ENCODE data around the gene WDR20. TPM values are rescaled to one million over a fixed set of nuclear protein-coding genes. Genes with fewer than 3 reads are reported as not detected.
A peak's percentile ranks its signal among the peaks of the same experiment; 100 is the strongest.
"Not testable (repeated sequence)": the region's sequence is repeated elsewhere in the genome, so short reads cannot be mapped to it uniquely, and the experiment has no call there.

Gene WDR20
- total RNA-seq, 3 donors from 2014 or later (not counting 1 experiment from before 2014, with no cell fraction given) = 55.5 to 66.7 (median 62.2) TPM

GRCh38 chr14:102170061-102170460 lies 30.4 kb downstream of the WDR20 start:
- Mint-ChIP-seq H3K36me3 (no peaks in the 10 kb centered on the region), H3K4me1 (peaks cover 46 to 49% of the 10 kb centered on the region in 2 donors), H3K27ac (no peak overlapping the region), H3K4me3 (no peak overlapping the region), H3K27me3 (ENCODE audit: low read depth in 2 of 2) (no peaks in the 10 kb centered on the region), H3K9me3 (no peaks in the 10 kb centered on the region)
- no peaks in the 10 kb centered on the region for H3K27me3 ChIP-seq (ENCODE audit: control insufficient read depth, insufficient read depth, low read length)
- intact Hi-C loops (cut with micrococcal nuclease) = no loop called here
- no peak for TF ChIP-seq CTCF (IDR thresholded peaks at IDR 0.05)
- no peaks in the 10 kb centered on the region for H3K4me1 ChIP-seq (ENCODE audit: control insufficient read depth, insufficient read depth, low read length)
- WGBS (ENCODE audit: insufficient coverage) = 100% methylated on average over 1 of the region's 3 CpGs
- no peak overlapping the region for H3K4me3 ChIP-seq (ENCODE audit: low read length)
- ATAC-seq = no peak
- H3K9me3 ChIP-seq (ENCODE audit: control insufficient read depth, insufficient read depth, low read length) = no peaks in the 10 kb centered on the region
- H3K36me3 ChIP-seq (ENCODE audit: control insufficient read depth, insufficient read depth, low read length) = peaks cover 4% of the 10 kb centered on the region
- DNase-seq = no peak
- no peak overlapping the region for H3K27ac ChIP-seq (ENCODE audit: low read length)

GRCh38 chr14:102171173-102172020 lies 31.7 kb downstream of the WDR20 start:
- Histone ChIP-seq H3K4me3 (ENCODE audit: low read length) (no peak overlapping the region), H3K27me3 (ENCODE audit: control insufficient read depth, insufficient read depth, low read length) (no peaks in the 10 kb centered on the region), H3K4me1 (ENCODE audit: control insufficient read depth, insufficient read depth, low read length) (no peaks in the 10 kb centered on the region), H3K27ac (ENCODE audit: low read length) (no peak overlapping the region), H3K9me3 (ENCODE audit: control insufficient read depth, insufficient read depth, low read length) (no peaks in the 10 kb centered on the region), H3K36me3 (ENCODE audit: control insufficient read depth, insufficient read depth, low read length) (peaks cover 4% of the 10 kb centered on the region)
- intact Hi-C loops (cut with micrococcal nuclease) = no loop called here
- Mint-ChIP-seq H3K27ac (peak overlapping the region in 1 of 2 donors; percentile 16), H3K36me3 (no peaks in the 10 kb centered on the region), H3K27me3 (ENCODE audit: low read depth in 2 of 2) (no peaks in the 10 kb centered on the region), H3K9me3 (no peaks in the 10 kb centered on the region), H3K4me3 (no peak overlapping the region), H3K4me1 (peaks cover 49% of the 10 kb centered on the region in 2 donors)
- no peak for DNase-seq
- no peak for ATAC-seq
- no peak for TF ChIP-seq CTCF (IDR thresholded peaks at IDR 0.05)
- WGBS (ENCODE audit: insufficient coverage) = no CpG with 5 or more reads among the region's 4 CpGs

GRCh38 chr14:102172021-102172272 lies 32.2 kb downstream of the WDR20 start:
- H3K27me3 Mint-ChIP-seq (ENCODE audit: low read depth in 2 of 2); H3K4me3 Mint-ChIP-seq; intact Hi-C loops (cut with micrococcal nuclease); ATAC-seq; H3K27ac Mint-ChIP-seq; H3K27ac ChIP-seq (ENCODE audit: low read length); H3K27me3 ChIP-seq (ENCODE audit: control insufficient read depth, insufficient read depth, low read length); H3K36me3 Mint-ChIP-seq; H3K9me3 Mint-ChIP-seq; H3K4me3 ChIP-seq (ENCODE audit: low read length); DNase-seq; H3K9me3 ChIP-seq (ENCODE audit: control insufficient read depth, insufficient read depth, low read length); H3K4me1 ChIP-seq (ENCODE audit: control insufficient read depth, insufficient read depth, low read length); H3K36me3 ChIP-seq (ENCODE audit: control insufficient read depth, insufficient read depth, low read length): not testable (repeated sequence)
- no CpG with 5 or more reads among the region's 2 CpGs for WGBS (ENCODE audit: insufficient coverage)
- peaks cover 44 to 46% of the 10 kb centered on the region in 2 donors for H3K4me1 Mint-ChIP-seq

GRCh38 chr14:102172721-102173120 lies 33.0 kb downstream of the WDR20 start:
- H3K9me3 ChIP-seq (ENCODE audit: control insufficient read depth, insufficient read depth, low read length); intact Hi-C loops (cut with micrococcal nuclease); H3K4me3 Mint-ChIP-seq; H3K36me3 Mint-ChIP-seq; H3K27ac Mint-ChIP-seq; DNase-seq; ATAC-seq; H3K36me3 ChIP-seq (ENCODE audit: control insufficient read depth, insufficient read depth, low read length); H3K27me3 ChIP-seq (ENCODE audit: control insufficient read depth, insufficient read depth, low read length); H3K4me3 ChIP-seq (ENCODE audit: low read length); H3K27ac ChIP-seq (ENCODE audit: low read length); H3K9me3 Mint-ChIP-seq; H3K4me1 ChIP-seq (ENCODE audit: control insufficient read depth, insufficient read depth, low read length); H3K27me3 Mint-ChIP-seq (ENCODE audit: low read depth in 2 of 2): not testable (repeated sequence)
- H3K4me1 Mint-ChIP-seq = peaks cover 44 to 47% of the 10 kb centered on the region in 2 donors
- WGBS (ENCODE audit: insufficient coverage) = 98% methylated on average over 7 of the region's 31 CpGs

All from natural killer cell (primary cell).